ENCODE measurements around the gene TP53TG5. TPM values are rescaled to one million over a fixed set of nuclear protein-coding genes. Genes with fewer than 3 reads are reported as not detected.

Gene TP53TG5
- total and polyA plus RNA-seq, 2 of the 8 experiments (the other 6 are each of a cell fraction or from before 2014, with no cell fraction given), result not detected

GRCh38 chr20:45410887-45411286 lies 32.8 kb upstream of the TP53TG5 start (continued):
- TF ChIP-seq, protein P1, sequence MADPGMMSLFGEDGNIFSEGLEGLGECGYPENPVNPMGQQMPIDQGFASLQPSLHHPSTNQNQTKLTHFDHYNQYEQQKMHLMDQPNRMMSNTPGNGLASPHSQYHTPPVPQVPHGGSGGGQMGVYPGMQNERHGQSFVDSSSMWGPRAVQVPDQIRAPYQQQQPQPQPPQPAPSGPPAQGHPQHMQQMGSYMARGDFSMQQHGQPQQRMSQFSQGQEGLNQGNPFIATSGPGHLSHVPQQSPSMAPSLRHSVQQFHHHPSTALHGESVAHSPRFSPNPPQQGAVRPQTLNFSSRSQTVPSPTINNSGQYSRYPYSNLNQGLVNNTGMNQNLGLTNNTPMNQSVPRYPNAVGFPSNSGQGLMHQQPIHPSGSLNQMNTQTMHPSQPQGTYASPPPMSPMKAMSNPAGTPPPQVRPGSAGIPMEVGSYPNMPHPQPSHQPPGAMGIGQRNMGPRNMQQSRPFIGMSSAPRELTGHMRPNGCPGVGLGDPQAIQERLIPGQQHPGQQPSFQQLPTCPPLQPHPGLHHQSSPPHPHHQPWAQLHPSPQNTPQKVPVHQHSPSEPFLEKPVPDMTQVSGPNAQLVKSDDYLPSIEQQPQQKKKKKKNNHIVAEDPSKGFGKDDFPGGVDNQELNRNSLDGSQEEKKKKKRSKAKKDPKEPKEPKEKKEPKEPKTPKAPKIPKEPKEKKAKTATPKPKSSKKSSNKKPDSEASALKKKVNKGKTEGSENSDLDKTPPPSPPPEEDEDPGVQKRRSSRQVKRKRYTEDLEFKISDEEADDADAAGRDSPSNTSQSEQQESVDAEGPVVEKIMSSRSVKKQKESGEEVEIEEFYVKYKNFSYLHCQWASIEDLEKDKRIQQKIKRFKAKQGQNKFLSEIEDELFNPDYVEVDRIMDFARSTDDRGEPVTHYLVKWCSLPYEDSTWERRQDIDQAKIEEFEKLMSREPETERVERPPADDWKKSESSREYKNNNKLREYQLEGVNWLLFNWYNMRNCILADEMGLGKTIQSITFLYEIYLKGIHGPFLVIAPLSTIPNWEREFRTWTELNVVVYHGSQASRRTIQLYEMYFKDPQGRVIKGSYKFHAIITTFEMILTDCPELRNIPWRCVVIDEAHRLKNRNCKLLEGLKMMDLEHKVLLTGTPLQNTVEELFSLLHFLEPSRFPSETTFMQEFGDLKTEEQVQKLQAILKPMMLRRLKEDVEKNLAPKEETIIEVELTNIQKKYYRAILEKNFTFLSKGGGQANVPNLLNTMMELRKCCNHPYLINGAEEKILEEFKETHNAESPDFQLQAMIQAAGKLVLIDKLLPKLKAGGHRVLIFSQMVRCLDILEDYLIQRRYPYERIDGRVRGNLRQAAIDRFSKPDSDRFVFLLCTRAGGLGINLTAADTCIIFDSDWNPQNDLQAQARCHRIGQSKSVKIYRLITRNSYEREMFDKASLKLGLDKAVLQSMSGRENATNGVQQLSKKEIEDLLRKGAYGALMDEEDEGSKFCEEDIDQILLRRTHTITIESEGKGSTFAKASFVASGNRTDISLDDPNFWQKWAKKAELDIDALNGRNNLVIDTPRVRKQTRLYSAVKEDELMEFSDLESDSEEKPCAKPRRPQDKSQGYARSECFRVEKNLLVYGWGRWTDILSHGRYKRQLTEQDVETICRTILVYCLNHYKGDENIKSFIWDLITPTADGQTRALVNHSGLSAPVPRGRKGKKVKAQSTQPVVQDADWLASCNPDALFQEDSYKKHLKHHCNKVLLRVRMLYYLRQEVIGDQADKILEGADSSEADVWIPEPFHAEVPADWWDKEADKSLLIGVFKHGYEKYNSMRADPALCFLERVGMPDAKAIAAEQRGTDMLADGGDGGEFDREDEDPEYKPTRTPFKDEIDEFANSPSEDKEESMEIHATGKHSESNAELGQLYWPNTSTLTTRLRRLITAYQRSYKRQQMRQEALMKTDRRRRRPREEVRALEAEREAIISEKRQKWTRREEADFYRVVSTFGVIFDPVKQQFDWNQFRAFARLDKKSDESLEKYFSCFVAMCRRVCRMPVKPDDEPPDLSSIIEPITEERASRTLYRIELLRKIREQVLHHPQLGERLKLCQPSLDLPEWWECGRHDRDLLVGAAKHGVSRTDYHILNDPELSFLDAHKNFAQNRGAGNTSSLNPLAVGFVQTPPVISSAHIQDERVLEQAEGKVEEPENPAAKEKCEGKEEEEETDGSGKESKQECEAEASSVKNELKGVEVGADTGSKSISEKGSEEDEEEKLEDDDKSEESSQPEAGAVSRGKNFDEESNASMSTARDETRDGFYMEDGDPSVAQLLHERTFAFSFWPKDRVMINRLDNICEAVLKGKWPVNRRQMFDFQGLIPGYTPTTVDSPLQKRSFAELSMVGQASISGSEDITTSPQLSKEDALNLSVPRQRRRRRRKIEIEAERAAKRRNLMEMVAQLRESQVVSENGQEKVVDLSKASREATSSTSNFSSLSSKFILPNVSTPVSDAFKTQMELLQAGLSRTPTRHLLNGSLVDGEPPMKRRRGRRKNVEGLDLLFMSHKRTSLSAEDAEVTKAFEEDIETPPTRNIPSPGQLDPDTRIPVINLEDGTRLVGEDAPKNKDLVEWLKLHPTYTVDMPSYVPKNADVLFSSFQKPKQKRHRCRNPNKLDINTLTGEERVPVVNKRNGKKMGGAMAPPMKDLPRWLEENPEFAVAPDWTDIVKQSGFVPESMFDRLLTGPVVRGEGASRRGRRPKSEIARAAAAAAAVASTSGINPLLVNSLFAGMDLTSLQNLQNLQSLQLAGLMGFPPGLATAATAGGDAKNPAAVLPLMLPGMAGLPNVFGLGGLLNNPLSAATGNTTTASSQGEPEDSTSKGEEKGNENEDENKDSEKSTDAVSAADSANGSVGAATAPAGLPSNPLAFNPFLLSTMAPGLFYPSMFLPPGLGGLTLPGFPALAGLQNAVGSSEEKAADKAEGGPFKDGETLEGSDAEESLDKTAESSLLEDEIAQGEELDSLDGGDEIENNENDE (IDR thresholded peaks at IDR 0.05; ENCODE audit: insufficient replicate concordance, low read length), result no peak

All from H1 (cell line).